NOMO-1 treated with dmso at 0.1 percent for 144 hours (cell line): ENCODE measurements around the gene ZSCAN18.
"Not testable (repeated sequence)": the region's sequence is repeated elsewhere in the genome, so short reads cannot be mapped to it uniquely, and the experiment has no call there.

ENCODE experiments used
- DNase-seq: peaks from one replicate; lab custom pipeline; 2025; ENCODE audit not compliant: unreplicated experiment; lab: John Stamatoyannopoulos, UW

The ZSCAN18 gene, protein sequence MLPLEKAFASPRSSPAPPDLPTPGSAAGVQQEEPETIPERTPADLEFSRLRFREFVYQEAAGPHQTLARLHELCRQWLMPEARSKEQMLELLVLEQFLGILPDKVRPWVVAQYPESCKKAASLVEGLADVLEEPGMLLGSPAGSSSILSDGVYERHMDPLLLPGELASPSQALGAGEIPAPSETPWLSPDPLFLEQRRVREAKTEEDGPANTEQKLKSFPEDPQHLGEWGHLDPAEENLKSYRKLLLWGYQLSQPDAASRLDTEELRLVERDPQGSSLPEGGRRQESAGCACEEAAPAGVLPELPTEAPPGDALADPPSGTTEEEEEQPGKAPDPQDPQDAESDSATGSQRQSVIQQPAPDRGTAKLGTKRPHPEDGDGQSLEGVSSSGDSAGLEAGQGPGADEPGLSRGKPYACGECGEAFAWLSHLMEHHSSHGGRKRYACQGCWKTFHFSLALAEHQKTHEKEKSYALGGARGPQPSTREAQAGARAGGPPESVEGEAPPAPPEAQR

DNA sequence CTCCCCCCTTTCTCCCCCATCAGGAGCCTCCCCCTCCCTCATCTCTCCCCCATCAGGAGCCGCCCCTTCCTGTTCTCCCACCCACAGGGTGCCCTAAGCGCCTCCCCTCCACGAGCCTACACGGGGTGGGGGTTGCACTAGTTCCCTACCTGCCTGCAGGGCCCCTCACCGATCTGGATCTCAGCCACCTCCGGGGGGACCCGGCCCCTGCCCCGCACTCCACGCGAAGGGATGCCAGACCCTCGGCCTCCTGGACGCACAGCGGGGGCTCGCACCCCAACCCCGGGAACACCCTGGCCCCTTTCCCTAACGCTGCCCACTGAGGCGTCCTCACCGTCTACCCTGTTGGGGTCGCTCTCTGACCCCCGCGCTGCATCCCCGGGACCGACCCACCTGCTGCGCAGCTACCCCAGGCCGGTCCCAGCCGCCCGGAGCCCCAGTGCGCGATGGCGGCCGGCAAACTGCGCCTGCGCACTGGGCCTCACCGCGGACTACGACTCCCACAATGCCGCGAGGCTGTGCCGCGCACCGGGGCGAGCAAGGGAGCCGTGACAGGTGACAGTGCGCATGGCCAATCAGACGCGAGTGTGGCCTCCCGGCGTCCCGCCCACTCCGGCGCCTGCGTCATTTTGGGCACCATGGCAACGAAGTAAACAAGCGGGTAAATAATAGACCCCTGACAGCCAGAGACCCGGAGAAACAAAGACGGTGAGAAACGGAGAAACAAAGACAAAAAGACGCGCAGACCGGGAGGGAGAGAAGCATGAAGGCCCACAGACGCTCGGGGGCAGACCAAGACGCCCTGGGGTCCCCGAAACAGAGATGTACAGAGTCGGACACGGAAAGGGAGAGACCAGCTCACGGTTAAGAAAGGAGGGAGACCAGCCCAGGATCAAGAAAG lies at the start of gene ZSCAN18:
TSS of gene ZSCAN18 (minus strand) at position 451 of the 901 bp plus-strand sequence. CDS start 7,964 bp downstream, outside the sequence.
- DNase-seq, result no peak

DNA sequence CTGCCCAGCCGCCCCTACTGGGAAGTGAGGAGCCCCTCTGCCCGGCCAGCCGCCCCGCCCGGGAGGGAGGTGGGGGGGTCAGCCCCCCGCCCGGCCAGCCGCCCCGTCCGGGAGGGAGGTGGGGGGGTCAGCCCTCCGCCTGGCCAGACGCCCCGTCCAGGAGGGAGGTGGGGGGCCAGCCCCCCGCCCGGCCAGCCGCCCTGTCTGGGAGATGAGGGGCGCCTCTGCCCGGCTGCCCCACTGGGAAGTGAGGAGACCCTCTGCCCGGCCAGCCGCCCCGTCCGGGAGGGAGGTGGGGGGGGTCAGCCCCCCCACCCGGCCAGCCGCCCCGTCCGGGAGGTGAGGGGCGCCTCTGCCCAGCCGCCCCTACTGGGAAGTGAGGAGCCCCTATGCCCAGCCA lies 49.4 kb upstream of the ZSCAN18 start:
- DNase-seq, result not testable (repeated sequence)

DNA sequence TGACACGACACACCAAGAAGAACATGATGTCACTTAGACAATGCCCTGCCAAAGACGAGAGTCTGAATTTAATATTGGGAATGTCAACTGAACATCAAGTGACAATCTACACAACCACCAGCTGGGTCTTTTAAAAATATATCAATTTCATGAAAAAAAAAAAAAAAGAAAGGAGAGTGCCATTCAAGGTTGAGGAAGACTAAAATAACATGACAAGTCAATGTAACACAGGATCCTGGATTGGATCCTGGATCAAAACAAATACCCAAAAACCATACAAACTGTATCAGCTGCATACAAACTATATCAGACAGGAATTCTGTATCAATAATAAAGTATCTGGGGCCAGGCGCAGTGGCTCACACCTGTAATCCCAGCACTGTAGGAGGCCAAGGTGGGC lies 47.8 kb upstream of the ZSCAN18 start:
- no peak for DNase-seq

DNA sequence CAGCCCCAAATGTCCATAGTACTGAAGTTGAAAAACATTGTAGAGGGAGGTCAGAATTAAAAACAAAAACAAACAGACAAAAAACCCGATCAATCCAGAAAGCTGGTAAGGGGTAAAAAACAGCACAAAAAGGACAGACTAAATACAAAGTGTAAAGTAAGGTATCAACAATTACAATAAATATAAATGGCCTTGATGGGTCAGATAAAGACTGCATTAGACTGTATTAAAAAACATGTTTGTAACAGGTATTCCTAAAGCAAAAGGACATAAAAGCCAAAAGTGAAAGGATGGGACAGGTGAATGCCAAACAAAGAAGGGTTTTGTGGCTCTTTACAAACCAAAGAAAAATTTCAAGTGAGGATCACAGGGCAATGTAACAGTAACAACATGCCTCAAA lies 36.2 kb upstream of the ZSCAN18 start:
- no peak for DNase-seq

GRCh38 chr19:58129284-58129683 lies 31.3 kb upstream of the ZSCAN18 start:
- DNase-seq, result no peak

- no peak for DNase-seq
Measured at GRCh38 chr19:58128041-58128685, 30.1 kb upstream of the ZSCAN18 start.

- no peak for DNase-seq
Measured at GRCh38 chr19:58123354-58123753, 25.3 kb upstream of the ZSCAN18 start.

- DNase-seq, result no peak
Measured at GRCh38 chr19:58118979-58119733, 21.1 kb upstream of the ZSCAN18 start.

- no peak for DNase-seq
Measured at GRCh38 chr19:58117841-58118575, 20.0 kb upstream of the ZSCAN18 start.

DNA sequence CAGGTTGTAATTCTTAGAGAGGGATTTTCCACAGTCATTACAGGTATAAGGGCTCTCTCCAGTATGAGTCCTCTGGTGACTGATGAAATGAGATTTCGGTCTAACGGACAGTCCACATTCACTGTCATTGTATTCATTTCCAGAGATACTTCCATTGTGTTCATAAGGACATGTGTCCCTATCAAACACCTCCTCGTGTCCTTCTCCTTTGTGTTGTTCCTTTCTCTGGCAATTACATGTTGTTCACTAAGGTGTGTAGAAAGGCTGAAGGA lies 10.5 kb upstream of the ZSCAN18 start:
- DNase-seq, result no peak

GRCh38 chr19:58107778-58108545 lies 9.9 kb upstream of the ZSCAN18 start:
- DNase-seq, result no peak

GRCh38 chr19:58098682-58098998 lies 609 bp upstream of the ZSCAN18 start:
- no peak for DNase-seq

DNA sequence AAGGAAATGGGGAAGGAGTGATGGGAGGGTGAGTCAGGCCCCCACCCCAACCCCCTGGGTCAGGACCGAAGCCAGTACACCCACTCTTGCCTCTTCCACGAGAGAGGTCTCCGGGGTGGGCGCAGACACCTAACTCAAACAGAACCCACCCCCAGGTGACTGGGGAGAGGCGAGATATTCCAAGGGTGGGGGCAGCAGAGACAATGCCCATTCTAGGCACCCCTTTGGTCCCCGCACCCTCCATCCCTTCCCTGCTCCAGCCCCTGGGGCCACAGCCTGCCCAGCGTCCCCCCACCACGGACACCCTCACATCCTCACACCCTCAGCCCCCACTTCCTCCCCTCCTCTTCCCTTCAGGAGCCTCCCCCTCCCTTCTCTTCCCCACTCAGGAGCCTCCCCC lies 682 bp downstream of the ZSCAN18 start:
- DNase-seq, result no peak

- no peak for DNase-seq
Measured at GRCh38 chr19:58096884-58097283, 1.1 kb downstream of the ZSCAN18 start.

GRCh38 chr19:58095328-58095727 lies 2.7 kb downstream of the ZSCAN18 start:
- DNase-seq, result no peak

GRCh38 chr19:58093071-58093470 lies 5.0 kb downstream of the ZSCAN18 start:
- DNase-seq, result no peak

DNA sequence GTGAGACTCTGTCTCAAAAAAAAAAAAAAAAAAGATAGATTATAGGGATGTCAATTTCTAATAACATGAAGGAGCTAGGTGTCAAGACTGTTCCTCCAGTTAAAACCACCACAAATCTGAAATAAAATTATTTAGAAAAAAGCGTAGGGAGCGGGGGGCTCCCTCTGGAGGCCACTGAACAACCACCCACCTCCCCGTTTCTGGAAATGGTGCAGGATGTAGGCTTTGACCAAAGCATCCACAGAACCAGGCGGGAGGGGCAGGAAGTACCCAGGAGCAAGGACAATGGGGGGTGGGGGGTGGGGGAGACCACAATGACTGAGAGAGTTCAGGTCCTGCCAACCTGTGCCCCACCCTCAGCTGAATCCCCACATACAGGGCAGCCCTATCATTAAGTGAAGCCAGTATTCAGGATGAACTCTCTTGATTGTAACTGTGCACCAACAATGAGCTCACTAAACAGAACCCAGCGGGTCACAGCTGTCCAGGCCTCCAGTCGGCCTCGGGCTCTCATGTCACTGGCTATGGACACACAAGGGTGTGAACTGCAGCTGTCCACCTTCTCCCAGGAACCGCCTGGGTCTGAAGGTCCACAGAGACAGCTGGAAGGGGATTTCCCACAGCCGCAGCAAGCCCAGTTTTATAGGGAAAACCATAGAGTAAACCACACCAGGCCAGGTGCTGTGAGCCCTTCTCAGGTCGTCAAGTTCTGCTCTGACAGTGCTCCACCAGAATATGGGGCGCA lies 6.6 kb downstream of the ZSCAN18 start:
- DNase-seq, result no peak

DNA sequence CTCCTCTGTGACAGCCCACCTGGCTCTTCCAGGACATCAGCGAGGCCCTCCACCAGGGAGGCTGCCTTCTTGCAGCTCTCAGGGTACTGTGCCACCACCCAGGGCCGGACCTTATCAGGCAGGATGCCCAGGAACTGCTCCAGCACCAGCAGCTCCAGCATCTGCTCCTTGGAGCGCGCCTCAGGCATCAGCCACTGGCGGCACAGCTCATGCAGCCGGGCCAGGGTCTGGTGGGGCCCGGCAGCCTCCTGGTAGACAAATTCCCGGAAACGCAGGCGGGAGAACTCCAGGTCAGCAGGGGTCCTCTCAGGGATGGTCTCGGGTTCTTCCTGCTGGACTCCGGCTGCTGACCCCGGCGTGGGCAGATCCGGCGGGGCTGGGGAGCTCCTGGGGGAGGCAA lies 8.2 kb downstream of the ZSCAN18 start:
- DNase-seq, result no peak

DNA sequence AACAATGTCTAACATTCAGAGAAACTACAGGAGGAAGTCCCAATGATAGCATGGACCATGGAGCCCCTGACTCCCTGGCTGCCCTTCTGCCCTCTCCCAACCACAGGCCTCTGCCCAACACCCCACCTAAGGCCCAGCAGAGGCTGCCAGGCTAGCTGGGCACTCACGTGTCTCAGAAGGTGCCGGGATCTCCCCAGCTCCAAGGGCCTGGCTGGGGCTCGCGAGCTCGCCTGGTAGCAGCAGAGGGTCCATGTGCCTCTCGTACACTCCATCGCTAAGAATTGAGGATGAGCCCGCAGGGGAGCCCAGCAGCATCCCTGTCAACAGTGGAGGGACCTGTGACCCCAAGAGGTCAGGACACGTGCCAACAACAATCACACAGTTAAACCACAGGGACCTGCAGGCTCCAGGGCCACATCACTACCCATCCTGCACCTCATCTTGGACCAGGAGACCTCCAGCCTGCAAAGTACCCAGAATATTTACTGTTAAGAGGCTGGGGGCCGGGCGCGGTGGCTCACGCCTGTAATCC lies 9.4 kb downstream of the ZSCAN18 start:
- no peak for DNase-seq
